MM.1S (cell line): Measurements from ENCODE around the gene AUH.

Experiments
- CTCF ChIP-seq: fragments of 300-600 bp; sonication (generic); IDR thresholded peaks from 2 replicates; pipeline ENCODE4 v1.5.1; 2016; ENCODE audit warnings: antibody characterized with exemption, low read length, mixed read lengths
- EZH2phosphoT487 ChIP-seq: fragments of 300-600 bp; sonication (generic); IDR thresholded peaks from 2 replicates; pipeline ENCODE4 v1.6.1; 2018; ENCODE audit warnings: antibody characterized with exemption, low read length

DNA sequence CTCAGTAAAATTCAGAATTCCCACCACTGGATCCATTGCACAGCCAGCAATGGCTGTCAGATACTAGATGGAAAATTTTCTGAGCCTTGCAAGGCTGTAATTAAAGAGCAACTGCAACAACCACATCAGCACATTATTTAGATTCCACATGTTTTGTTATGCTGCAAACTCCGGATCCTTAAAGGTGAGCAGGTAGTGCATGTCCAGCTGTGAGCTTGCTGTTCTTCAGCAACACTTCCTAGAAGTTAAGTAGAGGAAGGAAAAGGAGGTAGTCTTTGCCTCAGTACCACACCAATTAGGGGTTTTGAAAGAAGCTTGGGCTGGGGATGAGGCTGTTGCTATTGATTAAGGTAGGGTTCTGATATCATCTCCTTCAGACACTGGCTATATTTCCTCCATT, 144.3 kb downstream of the AUH start:
- TF ChIP-seq CTCF (no peak), EZH2phosphoT487 (no peak)
